ENCODE measurements around the gene LYRM7. TPM values are rescaled to one million over a fixed set of nuclear protein-coding genes. Genes with fewer than 3 reads are reported as not detected.

The LYRM7 gene
- total RNA-seq, 1 donor from 2014 or later: 6.0 TPM

- Histone ChIP-seq H3K27me3 (no peaks in the 10 kb centered on the region), H3K9me3 (peaks cover 8% of the 10 kb centered on the region), H3K4me3 (no peak overlapping the region), H3K36me3 (no peaks in the 10 kb centered on the region), H3K27ac (no peak overlapping the region), H3K4me1 (no peaks in the 10 kb centered on the region)
- intact Hi-C loops (cut with DNase I): no loop called here
- ATAC-seq: peak; percentile 23
- no peak for TF ChIP-seq CTCF (IDR thresholded peaks at IDR 0.05)
- no peak for DNase-seq
Observed at GRCh38 chr5:131242728-131243255, 72.0 kb downstream of the LYRM7 start.

- peaks cover 8% of the 10 kb centered on the region for H3K9me3 ChIP-seq
- no peak overlapping the region for H3K4me3 ChIP-seq
- ATAC-seq (no peak), DNase-seq (no peak)
- H3K27ac ChIP-seq: no peak overlapping the region
- no peaks in the 10 kb centered on the region for H3K4me1 ChIP-seq
- no peaks in the 10 kb centered on the region for H3K27me3 ChIP-seq
- intact Hi-C loops (cut with DNase I): no loop called here
- TF ChIP-seq CTCF (IDR thresholded peaks at IDR 0.05): no peak
- H3K36me3 ChIP-seq: no peaks in the 10 kb centered on the region
Observed at GRCh38 chr5:131245312-131245711, 74.6 kb downstream of the LYRM7 start.

GRCh38 chr5:131245948-131246347 is 75.2 kb downstream of the LYRM7 start:
- Histone ChIP-seq H3K9me3 (peaks cover 8% of the 10 kb centered on the region), H3K36me3 (no peaks in the 10 kb centered on the region), H3K27me3 (no peaks in the 10 kb centered on the region), H3K27ac (no peak overlapping the region), H3K4me3 (no peak overlapping the region), H3K4me1 (no peaks in the 10 kb centered on the region)
- intact Hi-C loops (cut with DNase I): no loop called here
- no peak for ATAC-seq
- no peak for DNase-seq
- TF ChIP-seq CTCF (IDR thresholded peaks at IDR 0.05): no peak

- intact Hi-C loops (cut with DNase I): no loop called here
- DNase-seq (no peak), ATAC-seq (no peak)
- H3K27me3 ChIP-seq: no peaks in the 10 kb centered on the region
- H3K4me1 ChIP-seq: peaks cover 2% of the 10 kb centered on the region
- no peak for TF ChIP-seq CTCF (IDR thresholded peaks at IDR 0.05)
- no peaks in the 10 kb centered on the region for H3K36me3 ChIP-seq
- H3K27ac ChIP-seq: no peak overlapping the region
- H3K4me3 ChIP-seq: no peak overlapping the region
- H3K9me3 ChIP-seq: peaks cover 8% of the 10 kb centered on the region
Observed at GRCh38 chr5:131246504-131246903, 75.8 kb downstream of the LYRM7 start.

GRCh38 chr5:131250751-131251475 is 80.2 kb downstream of the LYRM7 start:
- Histone ChIP-seq H3K27me3 (no peaks in the 10 kb centered on the region), H3K27ac (no peak overlapping the region), H3K36me3 (no peaks in the 10 kb centered on the region), H3K4me1 (peaks cover 16% of the 10 kb centered on the region), H3K9me3 (peaks cover 8% of the 10 kb centered on the region), H3K4me3 (no peak overlapping the region)
- ATAC-seq (no peak), DNase-seq (no peak)
- intact Hi-C loops (cut with DNase I): no loop called here
- no peak for TF ChIP-seq CTCF (IDR thresholded peaks at IDR 0.05)
